GM12892 (cell line): ENCODE results near the gene GRAMD1A.
"Not testable (repeated sequence)": the region's sequence is repeated elsewhere in the genome, so short reads cannot be mapped to it uniquely, and the experiment has no call there.

Source experiments
- POLR2A ChIP-seq: IDR thresholded peaks from 2 replicates; pipeline ENCODE4 v1.6.1; 2011; ENCODE audit warnings: low read depth, low read length, control low read depth
- POLR2AphosphoS5 ChIP-seq: IDR thresholded peaks from 2 replicates; pipeline ENCODE4 v1.6.1; 2011; ENCODE audit warnings: low read depth, low read length, control low read depth
- TAF1 ChIP-seq: IDR thresholded peaks from 2 replicates; pipeline ENCODE4 v1.6.1; 2011; ENCODE audit warnings: low read depth, mild to moderate bottlenecking, control low read depth, low read length, borderline replicate concordance

- TF ChIP-seq POLR2AphosphoS5, POLR2A, TAF1: not testable (repeated sequence)
These were observed 50.5 kb downstream of the GRAMD1A start for GRCh38 chr19:35050662-35051061.
